Loucy (cell line): ENCODE measurements around the gene MCFD2.

Experiments
- EZH2phosphoT487 ChIP-seq: fragments of 200-600 bp; IDR thresholded peaks from 2 replicates; pipeline ENCODE4 v1.6.1; 2018; ENCODE audit warnings: antibody characterized with exemption, mild to moderate bottlenecking, moderate library complexity, borderline replicate concordance
- TF ChIP-seq, protein P1 (sequence below): fragments of 200-600 bp; sonication (generic); conservative IDR thresholded peaks from 2 replicates; pipeline ENCODE4 v1.5.1; 2014; ENCODE audit warnings: mild to moderate bottlenecking, antibody characterized with exemption, low read length

DNA sequence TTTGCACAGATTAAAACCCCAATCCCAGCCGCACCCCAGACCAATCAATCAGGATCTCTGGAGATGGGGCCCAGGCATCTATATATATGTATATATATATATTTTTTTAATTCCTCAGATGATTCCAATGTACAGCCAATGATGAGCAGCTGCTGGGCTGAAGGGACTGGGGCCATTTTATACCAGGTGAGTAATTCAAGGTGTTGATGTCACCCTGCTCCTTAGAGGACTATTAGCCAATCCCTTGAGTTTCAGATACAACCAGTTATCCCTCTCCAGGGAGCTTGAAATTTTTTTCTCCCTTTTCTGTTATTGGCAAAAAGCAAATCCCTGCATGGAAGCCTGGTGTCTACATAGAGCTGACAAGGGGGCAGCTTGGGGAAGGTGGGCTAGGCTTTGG is 59.8 kb downstream of the MCFD2 start:
- TF ChIP-seq, protein P1, sequence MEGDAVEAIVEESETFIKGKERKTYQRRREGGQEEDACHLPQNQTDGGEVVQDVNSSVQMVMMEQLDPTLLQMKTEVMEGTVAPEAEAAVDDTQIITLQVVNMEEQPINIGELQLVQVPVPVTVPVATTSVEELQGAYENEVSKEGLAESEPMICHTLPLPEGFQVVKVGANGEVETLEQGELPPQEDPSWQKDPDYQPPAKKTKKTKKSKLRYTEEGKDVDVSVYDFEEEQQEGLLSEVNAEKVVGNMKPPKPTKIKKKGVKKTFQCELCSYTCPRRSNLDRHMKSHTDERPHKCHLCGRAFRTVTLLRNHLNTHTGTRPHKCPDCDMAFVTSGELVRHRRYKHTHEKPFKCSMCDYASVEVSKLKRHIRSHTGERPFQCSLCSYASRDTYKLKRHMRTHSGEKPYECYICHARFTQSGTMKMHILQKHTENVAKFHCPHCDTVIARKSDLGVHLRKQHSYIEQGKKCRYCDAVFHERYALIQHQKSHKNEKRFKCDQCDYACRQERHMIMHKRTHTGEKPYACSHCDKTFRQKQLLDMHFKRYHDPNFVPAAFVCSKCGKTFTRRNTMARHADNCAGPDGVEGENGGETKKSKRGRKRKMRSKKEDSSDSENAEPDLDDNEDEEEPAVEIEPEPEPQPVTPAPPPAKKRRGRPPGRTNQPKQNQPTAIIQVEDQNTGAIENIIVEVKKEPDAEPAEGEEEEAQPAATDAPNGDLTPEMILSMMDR = no peak
- no peak for TF ChIP-seq EZH2phosphoT487
